ENCODE results near the gene CELA2B. TPM values are rescaled to one million over a fixed set of nuclear protein-coding genes. Genes with fewer than 3 reads are reported as not detected.
"Not testable (repeated sequence)": the region's sequence is repeated elsewhere in the genome, so short reads cannot be mapped to it uniquely, and the experiment has no call there.

The CELA2B gene
- total RNA-seq, 1 experiment from 2014 or later = not detected

- DNase-seq (ENCODE audit: low read depth in 1 of 2, low spot score in 2 of 2); H3K9me3 ChIP-seq (replicated peaks); H3K27me3 ChIP-seq (replicated peaks); H3K4me1 ChIP-seq (replicated peaks); H3K27ac ChIP-seq; H3K4me3 ChIP-seq; H3K36me3 ChIP-seq: not testable (repeated sequence)
Measured at GRCh38 chr1:15466955-15467625, 8.8 kb upstream of the CELA2B start.

GRCh38 chr1:15468145-15468544 lies 7.8 kb upstream of the CELA2B start:
- H3K27ac ChIP-seq = no peak overlapping the region
- H3K36me3 ChIP-seq = no peaks in the 10 kb centered on the region
- no peaks in the 10 kb centered on the region for H3K4me1 ChIP-seq (replicated peaks)
- no peaks in the 10 kb centered on the region for H3K27me3 ChIP-seq (replicated peaks)
- H3K4me3 ChIP-seq = no peak overlapping the region
- no peaks in the 10 kb centered on the region for H3K9me3 ChIP-seq (replicated peaks)
- no peak for DNase-seq (ENCODE audit: low read depth in 1 of 2, low spot score in 2 of 2)

- no peak overlapping the region for H3K4me3 ChIP-seq
- no peaks in the 10 kb centered on the region for H3K36me3 ChIP-seq
- DNase-seq (ENCODE audit: low read depth in 1 of 2, low spot score in 2 of 2) = no peak
- H3K4me1 ChIP-seq (replicated peaks) = no peaks in the 10 kb centered on the region
- H3K9me3 ChIP-seq (replicated peaks) = no peaks in the 10 kb centered on the region
- H3K27ac ChIP-seq = no peak overlapping the region
- no peaks in the 10 kb centered on the region for H3K27me3 ChIP-seq (replicated peaks)
Measured at GRCh38 chr1:15469361-15469760, 6.5 kb upstream of the CELA2B start.

- DNase-seq (ENCODE audit: low read depth in 1 of 2, low spot score in 2 of 2); H3K4me3 ChIP-seq; H3K27me3 ChIP-seq (replicated peaks); H3K36me3 ChIP-seq; H3K9me3 ChIP-seq (replicated peaks); H3K27ac ChIP-seq; H3K4me1 ChIP-seq (replicated peaks): not testable (repeated sequence)
Measured at GRCh38 chr1:15469821-15470448, 6.0 kb upstream of the CELA2B start.

- H3K27ac ChIP-seq; H3K36me3 ChIP-seq; H3K4me1 ChIP-seq (replicated peaks); H3K4me3 ChIP-seq; DNase-seq (ENCODE audit: low read depth in 1 of 2, low spot score in 2 of 2); H3K27me3 ChIP-seq (replicated peaks); H3K9me3 ChIP-seq (replicated peaks): not testable (repeated sequence)
Measured at GRCh38 chr1:15471067-15471466, 4.8 kb upstream of the CELA2B start.

- not testable (repeated sequence) for H3K4me1 ChIP-seq (replicated peaks); DNase-seq (ENCODE audit: low read depth in 1 of 2, low spot score in 2 of 2); H3K27ac ChIP-seq; H3K9me3 ChIP-seq (replicated peaks); H3K4me3 ChIP-seq; H3K27me3 ChIP-seq (replicated peaks); H3K36me3 ChIP-seq
Measured at GRCh38 chr1:15471723-15472122, 4.2 kb upstream of the CELA2B start.

GRCh38 chr1:15472587-15472986 lies 3.3 kb upstream of the CELA2B start:
- Histone ChIP-seq H3K9me3 (replicated peaks) (no peaks in the 10 kb centered on the region), H3K27ac (no peak overlapping the region), H3K36me3 (no peaks in the 10 kb centered on the region), H3K4me1 (replicated peaks) (no peaks in the 10 kb centered on the region), H3K4me3 (no peak overlapping the region), H3K27me3 (replicated peaks) (no peaks in the 10 kb centered on the region)
- DNase-seq (ENCODE audit: low read depth in 1 of 2, low spot score in 2 of 2) = no peak

GRCh38 chr1:15476927-15477326 lies 1.0 kb downstream of the CELA2B start:
- Histone ChIP-seq H3K27ac (no peak overlapping the region), H3K9me3 (replicated peaks) (no peaks in the 10 kb centered on the region), H3K4me3 (no peak overlapping the region), H3K36me3 (no peaks in the 10 kb centered on the region), H3K27me3 (replicated peaks) (no peaks in the 10 kb centered on the region), H3K4me1 (replicated peaks) (no peaks in the 10 kb centered on the region)
- no peak for DNase-seq (ENCODE audit: low read depth in 1 of 2, low spot score in 2 of 2)

GRCh38 chr1:15477646-15478212 lies 1.8 kb downstream of the CELA2B start:
- Histone ChIP-seq H3K27ac (no peak overlapping the region), H3K27me3 (replicated peaks) (no peaks in the 10 kb centered on the region), H3K4me3 (no peak overlapping the region), H3K4me1 (replicated peaks) (no peaks in the 10 kb centered on the region), H3K36me3 (no peaks in the 10 kb centered on the region), H3K9me3 (replicated peaks) (no peaks in the 10 kb centered on the region)
- DNase-seq (ENCODE audit: low read depth in 1 of 2, low spot score in 2 of 2) = no peak

- no peak overlapping the region for H3K27ac ChIP-seq
- H3K27me3 ChIP-seq (replicated peaks) = no peaks in the 10 kb centered on the region
- H3K4me1 ChIP-seq (replicated peaks) = no peaks in the 10 kb centered on the region
Measured at GRCh38 chr1:15479654-15480347, 3.9 kb downstream of the CELA2B start.

GRCh38 chr1:15482455-15482854 lies 6.6 kb downstream of the CELA2B start:
- H3K4me3 ChIP-seq; H3K36me3 ChIP-seq; DNase-seq (ENCODE audit: low read depth in 1 of 2, low spot score in 2 of 2); H3K27me3 ChIP-seq (replicated peaks); H3K9me3 ChIP-seq (replicated peaks); H3K27ac ChIP-seq; H3K4me1 ChIP-seq (replicated peaks): not testable (repeated sequence)

More at GRCh38 chr1:15479654-15480347, 3.9 kb downstream of the CELA2B start:
- Histone ChIP-seq H3K4me3 (no peak overlapping the region), H3K36me3 (no peaks in the 10 kb centered on the region), H3K9me3 (replicated peaks) (no peaks in the 10 kb centered on the region)
- DNase-seq (ENCODE audit: low read depth in 1 of 2, low spot score in 2 of 2) = no peak

- H3K27me3 ChIP-seq (replicated peaks) = not testable (repeated sequence)
Measured at GRCh38 chr1:15482983-15483543, 7.2 kb downstream of the CELA2B start.

GRCh38 chr1:15483971-15484370 lies 8.1 kb downstream of the CELA2B start:
- Histone ChIP-seq H3K4me1 (replicated peaks) (no peaks in the 10 kb centered on the region), H3K9me3 (replicated peaks) (no peaks in the 10 kb centered on the region), H3K4me3 (no peak overlapping the region), H3K27me3 (replicated peaks) (no peaks in the 10 kb centered on the region), H3K36me3 (no peaks in the 10 kb centered on the region), H3K27ac (no peak overlapping the region)
- DNase-seq (ENCODE audit: low read depth in 1 of 2, low spot score in 2 of 2) = no peak

More at GRCh38 chr1:15482983-15483543, 7.2 kb downstream of the CELA2B start:
- DNase-seq (ENCODE audit: low read depth in 1 of 2, low spot score in 2 of 2); H3K9me3 ChIP-seq (replicated peaks); H3K4me3 ChIP-seq; H3K27ac ChIP-seq; H3K36me3 ChIP-seq; H3K4me1 ChIP-seq (replicated peaks): not testable (repeated sequence)

GRCh38 chr1:15484443-15484842 lies 8.5 kb downstream of the CELA2B start:
- not testable (repeated sequence) for H3K27ac ChIP-seq; H3K9me3 ChIP-seq (replicated peaks); H3K36me3 ChIP-seq; H3K27me3 ChIP-seq (replicated peaks); H3K4me1 ChIP-seq (replicated peaks); H3K4me3 ChIP-seq; DNase-seq (ENCODE audit: low read depth in 1 of 2, low spot score in 2 of 2)

Measured in SJSA1 (cell line).